ENCODE measurements around the gene MKNK1.

- TF ChIP-seq CTCF (IDR thresholded peaks at IDR 0.05) (no peak), POLR2A (IDR thresholded peaks at IDR 0.05) (no peak), EP300 (IDR thresholded peaks at IDR 0.05) (no peak), POLR2AphosphoS5 (IDR thresholded peaks at IDR 0.05) (no peak)
These were observed 80.3 kb downstream of the MKNK1 start for GRCh38 chr1:46523496-46524353.

Measured in stomach (tissue), 4 donors.